Fibroblast of lung (primary cell): ENCODE measurements around the gene NME7. TPM values are rescaled to one million over a fixed set of nuclear protein-coding genes. Genes with fewer than 3 reads are reported as not detected.

Experiments used
- DNase-seq, 2 donors: peaks; one replicate each; pipeline versions ENCODE4 v3.0.0 to v3.0.0-alpha.2; 2010; ENCODE audit warnings: low read depth in 2 of 2
- H2AFZ ChIP-seq: 2 replicates; pipeline ENCODE4 v1.5.1; 2012; ENCODE audit warnings: low read length, control low read depth, inconsistent platforms
- H3K27ac ChIP-seq: 2 replicates; pipeline ENCODE4 v1.5.1; 2011; ENCODE audit warnings: low read length, control low read depth; ENCODE audit not compliant: insufficient read depth
- H3K27me3 ChIP-seq: 2 replicates; pipeline ENCODE4 v1.5.1; 2011; ENCODE audit warnings: mild to moderate bottlenecking, low read length; ENCODE audit not compliant: control insufficient read depth, insufficient read depth
- H3K36me3 ChIP-seq: 2 replicates; pipeline ENCODE4 v1.5.1; 2011; ENCODE audit warnings: low read length; ENCODE audit not compliant: control insufficient read depth, insufficient read depth
- H3K4me1 ChIP-seq: 2 replicates; pipeline ENCODE4 v1.5.1; 2011; ENCODE audit warnings: low read length; ENCODE audit not compliant: control insufficient read depth, insufficient read depth; ENCODE audit errors: extremely low read depth
- H3K4me2 ChIP-seq: 2 replicates; pipeline ENCODE4 v1.5.1; 2011; ENCODE audit warnings: low read length, control low read depth; ENCODE audit not compliant: insufficient read depth; ENCODE audit errors: extremely low read depth
- H3K4me3 ChIP-seq, 4 experiments: fragments of 200-600 bp in 1 of 4; sonication (generic) in 1 of 4; replicated peaks in 1 of 4; 2 replicates each; pipeline ENCODE4 v1.5.1; 2011 to 2016; ENCODE audit warnings: low read length in 4 of 4, low read depth in 3 of 4, mild to moderate bottlenecking in 3 of 4, control low read depth in 2 of 4, inconsistent platforms in 1 of 4, mixed read lengths in 1 of 4; ENCODE audit not compliant: insufficient read depth in 1 of 4; ENCODE audit errors: control extremely low read depth in 1 of 4
- H3K79me2 ChIP-seq: 2 replicates; pipeline ENCODE4 v1.5.1; 2012; ENCODE audit warnings: mild to moderate bottlenecking, low read length, inconsistent platforms; ENCODE audit not compliant: control insufficient read depth, insufficient read depth
- H3K9ac ChIP-seq: 2 replicates; pipeline ENCODE4 v1.5.1; 2011; ENCODE audit warnings: mild to moderate bottlenecking, low read length, control low read depth; ENCODE audit not compliant: insufficient read depth
- H3K9me3 ChIP-seq: 2 replicates; pipeline ENCODE4 v1.5.1; 2012; ENCODE audit warnings: low read depth, low read length; ENCODE audit not compliant: control insufficient read depth, insufficient read depth
- H4K20me1 ChIP-seq: 2 replicates; pipeline ENCODE4 v1.5.1; 2011; ENCODE audit warnings: low read length; ENCODE audit not compliant: control insufficient read depth, insufficient read depth; ENCODE audit errors: extremely low read depth
- EZH2 ChIP-seq: IDR thresholded peaks from 2 replicates; pipeline ENCODE4 v1.5.1; 2012; ENCODE audit warnings: low read length, control low read depth, mild to moderate bottlenecking; ENCODE audit errors: missing control alignments
- polyA plus RNA-seq, 2 donors: library from polyadenylated mRNA; depleted of rRNA in 1 of 2; stranded (reverse) in 1 of 2; unstranded in 1 of 2; fragments of >200 nt; gene quantifications; 2 replicates each; pipeline ENCODE4 v1.2.1, GENCODE V29; 2011 to 2012; ENCODE audit warnings: missing spikeins in 1 of 2
- total RNA-seq: library from RNA; depleted of rRNA; stranded (reverse); fragments of >200 nt; gene quantifications from 2 replicates; pipeline ENCODE4 v1.2.1, GENCODE V29; 2014
- TF ChIP-seq, protein P1 (sequence below), 2 donors: IDR thresholded peaks in 1 of 2; conservative IDR thresholded peaks in 1 of 2; 1 replicate in 1 of 2; 2 replicates in 1 of 2; pipeline ENCODE4 v1.5.1; 2011 to 2012; ENCODE audit warnings: low read length in 2 of 2, control low read depth in 1 of 2, inconsistent platforms in 1 of 2, low read depth in 1 of 2, mild to moderate bottlenecking in 1 of 2

Gene NME7
- total and polyA plus RNA-seq, 2 donors (not counting 1 experiment from before 2014, with no cell fraction given), result 21.0 to 30.8 TPM

DNA sequence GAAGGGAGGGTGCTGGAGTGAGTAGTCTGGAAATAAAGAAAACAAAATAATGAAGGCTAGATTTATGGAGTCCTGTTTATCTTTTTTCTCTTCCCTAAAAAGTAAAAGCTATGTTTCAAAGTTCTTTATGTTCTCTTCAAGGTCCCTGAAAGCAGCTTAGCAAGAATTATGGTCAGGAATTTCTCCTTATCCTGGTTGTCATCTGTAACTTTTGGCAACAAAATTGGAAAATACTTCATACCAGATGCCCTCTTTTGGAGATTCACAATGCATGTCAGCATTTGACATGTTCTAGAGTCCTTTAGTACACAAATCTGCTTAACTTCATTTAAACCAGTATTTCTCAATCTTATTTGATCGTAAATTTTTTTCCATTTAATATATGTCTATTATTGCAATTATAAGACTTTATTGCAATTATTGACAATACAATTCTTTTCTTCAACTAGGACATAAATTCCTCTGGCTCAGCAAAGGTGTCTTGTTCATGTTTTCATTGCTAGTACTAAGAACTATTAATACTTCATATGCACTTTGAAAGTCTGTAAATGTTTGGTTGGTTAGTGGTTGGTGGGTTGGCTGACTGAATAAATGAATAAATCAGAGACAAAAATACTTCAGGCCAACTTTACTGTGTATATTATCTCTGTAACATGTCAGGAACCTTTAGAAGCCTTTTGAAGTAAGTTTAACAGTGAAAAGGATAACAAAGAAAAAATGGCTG, 159.6 kb downstream of the NME7 start:
- peak in 1 of 2 donors; percentile 19 for DNase-seq
- Histone ChIP-seq H3K9me3 (no peaks in the 10 kb centered on the region), H2AFZ (no peak overlapping the region), H3K9ac (no peak overlapping the region), H3K4me3 (no peak overlapping the region), H4K20me1 (no peaks in the 10 kb centered on the region), H3K4me2 (no peak overlapping the region), H3K79me2 (no peaks in the 10 kb centered on the region), H3K27me3 (no peaks in the 10 kb centered on the region), H3K4me1 (no peaks in the 10 kb centered on the region), H3K27ac (no peak overlapping the region), H3K36me3 (no peaks in the 10 kb centered on the region)
- TF ChIP-seq, protein P1, sequence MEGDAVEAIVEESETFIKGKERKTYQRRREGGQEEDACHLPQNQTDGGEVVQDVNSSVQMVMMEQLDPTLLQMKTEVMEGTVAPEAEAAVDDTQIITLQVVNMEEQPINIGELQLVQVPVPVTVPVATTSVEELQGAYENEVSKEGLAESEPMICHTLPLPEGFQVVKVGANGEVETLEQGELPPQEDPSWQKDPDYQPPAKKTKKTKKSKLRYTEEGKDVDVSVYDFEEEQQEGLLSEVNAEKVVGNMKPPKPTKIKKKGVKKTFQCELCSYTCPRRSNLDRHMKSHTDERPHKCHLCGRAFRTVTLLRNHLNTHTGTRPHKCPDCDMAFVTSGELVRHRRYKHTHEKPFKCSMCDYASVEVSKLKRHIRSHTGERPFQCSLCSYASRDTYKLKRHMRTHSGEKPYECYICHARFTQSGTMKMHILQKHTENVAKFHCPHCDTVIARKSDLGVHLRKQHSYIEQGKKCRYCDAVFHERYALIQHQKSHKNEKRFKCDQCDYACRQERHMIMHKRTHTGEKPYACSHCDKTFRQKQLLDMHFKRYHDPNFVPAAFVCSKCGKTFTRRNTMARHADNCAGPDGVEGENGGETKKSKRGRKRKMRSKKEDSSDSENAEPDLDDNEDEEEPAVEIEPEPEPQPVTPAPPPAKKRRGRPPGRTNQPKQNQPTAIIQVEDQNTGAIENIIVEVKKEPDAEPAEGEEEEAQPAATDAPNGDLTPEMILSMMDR (conservative IDR thresholded peaks at IDR 0.05 in 1 of 2, IDR thresholded peaks at IDR 0.05 in 1 of 2; ENCODE audit: low read depth in 1 of 2, low read length in 2 of 2), result no peak
- TF ChIP-seq EZH2, result no peak

DNA sequence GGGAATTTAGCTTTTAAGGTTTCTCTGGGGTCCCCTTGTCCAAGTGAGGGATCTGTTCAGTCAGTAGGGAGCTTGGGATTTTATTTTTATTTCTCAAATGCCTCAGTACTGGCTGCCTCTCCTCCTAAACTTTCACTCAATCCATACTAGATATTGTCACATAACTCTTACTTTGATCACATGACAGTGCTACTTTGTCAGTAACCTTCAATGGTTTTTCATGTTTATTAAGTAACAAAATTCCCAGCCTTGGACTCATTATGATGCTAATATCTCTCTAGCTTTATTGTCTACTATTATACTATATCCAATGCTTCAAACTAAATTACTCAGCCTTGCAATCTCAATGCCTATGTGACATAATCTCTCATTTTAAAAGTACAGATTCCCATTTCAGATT, 163.4 kb downstream of the NME7 start:
- no peak overlapping the region for H3K4me3 ChIP-seq
- no peak overlapping the region for H2AFZ ChIP-seq
- no peak overlapping the region for H3K4me2 ChIP-seq
- no peaks in the 10 kb centered on the region for H4K20me1 ChIP-seq
- no peak for TF ChIP-seq EZH2
- TF ChIP-seq, protein P1 (conservative IDR thresholded peaks at IDR 0.05 in 1 of 2, IDR thresholded peaks at IDR 0.05 in 1 of 2; ENCODE audit: low read depth in 1 of 2, low read length in 2 of 2), result no peak
- H3K9ac ChIP-seq, result no peak overlapping the region
- no peak overlapping the region for H3K27ac ChIP-seq
- DNase-seq, result no peak
- H3K9me3 ChIP-seq, result no peaks in the 10 kb centered on the region
- H3K27me3 ChIP-seq, result no peaks in the 10 kb centered on the region
- no peaks in the 10 kb centered on the region for H3K4me1 ChIP-seq
- no peaks in the 10 kb centered on the region for H3K36me3 ChIP-seq
- no peaks in the 10 kb centered on the region for H3K79me2 ChIP-seq

DNA sequence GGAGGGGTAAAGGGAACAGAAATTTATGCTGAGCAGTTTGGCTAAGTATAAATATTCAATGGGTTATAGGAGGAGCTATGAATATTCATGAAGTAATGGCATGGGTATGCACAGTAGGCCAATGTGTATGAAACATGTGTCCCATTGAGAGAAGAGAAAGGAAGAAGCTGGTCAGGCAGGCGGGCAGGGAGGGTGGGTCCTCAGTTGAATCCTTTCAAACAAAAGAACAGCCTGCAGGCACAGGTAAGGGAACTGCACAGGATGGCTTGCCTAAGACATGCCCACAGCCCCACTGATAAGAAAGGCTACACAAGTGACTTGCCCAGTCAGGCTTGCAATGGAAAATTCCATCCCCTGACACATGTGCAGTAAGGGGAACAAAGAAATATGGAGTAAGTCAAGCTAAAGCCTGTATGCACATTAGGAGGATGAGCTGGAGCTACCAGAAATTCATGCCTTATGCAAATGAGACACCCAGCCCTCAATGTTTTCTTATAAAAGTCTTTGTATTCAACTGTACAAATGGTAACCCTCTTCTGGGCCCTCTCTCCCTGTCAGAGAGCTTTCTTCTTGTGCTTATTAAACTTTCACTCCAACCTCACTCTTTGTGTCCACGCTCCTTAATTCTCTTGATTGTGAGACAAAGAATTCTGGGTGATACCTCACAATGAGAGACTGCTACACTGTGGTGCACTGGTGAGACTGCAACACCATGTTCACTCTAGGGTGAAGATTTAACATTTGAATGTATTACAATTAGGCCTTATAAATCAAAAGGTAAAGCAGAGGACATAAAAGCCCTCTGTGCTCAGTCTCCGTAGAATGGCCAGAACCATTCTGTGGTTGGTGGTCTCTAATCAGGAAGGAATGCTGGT, 164.6 kb downstream of the NME7 start:
- H3K4me1 ChIP-seq, result no peaks in the 10 kb centered on the region
- TF ChIP-seq, protein P1 (conservative IDR thresholded peaks at IDR 0.05 in 1 of 2, IDR thresholded peaks at IDR 0.05 in 1 of 2; ENCODE audit: low read depth in 1 of 2, low read length in 2 of 2), result no peak
- no peak for TF ChIP-seq EZH2
- H3K4me2 ChIP-seq, result no peak overlapping the region
- H3K27ac ChIP-seq, result no peak overlapping the region
- H3K9me3 ChIP-seq, result no peaks in the 10 kb centered on the region
- H3K36me3 ChIP-seq, result no peaks in the 10 kb centered on the region
- DNase-seq, result no peak
- no peak overlapping the region for H3K4me3 ChIP-seq
- H3K79me2 ChIP-seq, result no peaks in the 10 kb centered on the region
- H2AFZ ChIP-seq, result no peak overlapping the region
- no peaks in the 10 kb centered on the region for H3K27me3 ChIP-seq
- no peak overlapping the region for H3K9ac ChIP-seq
- no peaks in the 10 kb centered on the region for H4K20me1 ChIP-seq
